DND-41 (cell line): ENCODE results near the gene ARHGAP26.

Experiments
- EZH2 ChIP-seq: IDR thresholded peaks from 3 replicates; pipeline ENCODE4 v1.6.1; 2012; ENCODE audit warnings: borderline replicate concordance, low read depth, mild to moderate bottlenecking, moderate library complexity, low read length, inconsistent platforms; ENCODE audit not compliant: severe bottlenecking
- TF ChIP-seq, protein P1 (sequence below): IDR thresholded peaks from 2 replicates; pipeline ENCODE4 v1.5.1; 2012; ENCODE audit warnings: borderline replicate concordance, low read length, moderate library complexity, mild to moderate bottlenecking; ENCODE audit not compliant: poor library complexity, severe bottlenecking; ENCODE audit errors: extremely low read depth

DNA sequence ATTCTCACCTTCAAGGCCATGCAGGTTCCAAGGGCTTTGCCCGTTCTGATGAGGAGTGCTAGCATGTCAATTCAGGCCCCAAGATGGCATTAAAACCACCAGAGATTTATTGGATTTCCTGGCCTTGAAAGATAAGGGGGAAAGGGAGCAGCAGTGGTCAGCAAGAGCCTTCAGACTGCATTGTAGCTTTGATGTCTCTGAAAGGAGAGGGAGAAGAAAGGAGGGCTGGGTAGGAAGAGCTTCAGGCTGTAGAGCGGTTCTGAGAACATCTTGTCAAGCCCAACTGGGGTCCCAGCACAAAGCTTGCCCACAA, 42.5 kb upstream of the ARHGAP26 start:
- TF ChIP-seq, protein P1, sequence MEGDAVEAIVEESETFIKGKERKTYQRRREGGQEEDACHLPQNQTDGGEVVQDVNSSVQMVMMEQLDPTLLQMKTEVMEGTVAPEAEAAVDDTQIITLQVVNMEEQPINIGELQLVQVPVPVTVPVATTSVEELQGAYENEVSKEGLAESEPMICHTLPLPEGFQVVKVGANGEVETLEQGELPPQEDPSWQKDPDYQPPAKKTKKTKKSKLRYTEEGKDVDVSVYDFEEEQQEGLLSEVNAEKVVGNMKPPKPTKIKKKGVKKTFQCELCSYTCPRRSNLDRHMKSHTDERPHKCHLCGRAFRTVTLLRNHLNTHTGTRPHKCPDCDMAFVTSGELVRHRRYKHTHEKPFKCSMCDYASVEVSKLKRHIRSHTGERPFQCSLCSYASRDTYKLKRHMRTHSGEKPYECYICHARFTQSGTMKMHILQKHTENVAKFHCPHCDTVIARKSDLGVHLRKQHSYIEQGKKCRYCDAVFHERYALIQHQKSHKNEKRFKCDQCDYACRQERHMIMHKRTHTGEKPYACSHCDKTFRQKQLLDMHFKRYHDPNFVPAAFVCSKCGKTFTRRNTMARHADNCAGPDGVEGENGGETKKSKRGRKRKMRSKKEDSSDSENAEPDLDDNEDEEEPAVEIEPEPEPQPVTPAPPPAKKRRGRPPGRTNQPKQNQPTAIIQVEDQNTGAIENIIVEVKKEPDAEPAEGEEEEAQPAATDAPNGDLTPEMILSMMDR, result no peak
- no peak for TF ChIP-seq EZH2
